ENCODE data around the gene MSLN.

DNA sequence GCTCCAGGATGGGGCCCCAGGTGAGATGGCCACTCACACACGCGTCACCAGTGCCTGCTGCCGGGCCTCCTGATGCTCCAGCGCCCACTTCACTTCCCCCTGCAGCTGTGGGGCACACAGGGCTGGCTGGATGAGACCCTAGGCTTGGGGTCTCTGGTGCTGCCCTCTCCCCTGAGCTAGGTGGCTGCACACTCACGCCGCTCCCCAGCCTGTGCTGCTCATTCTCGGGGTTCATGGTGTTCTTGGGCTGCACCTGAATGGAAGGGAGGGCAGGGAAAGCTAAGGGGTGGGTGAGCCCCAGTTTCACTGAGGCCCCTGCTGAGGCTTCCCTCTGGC, 35.5 kb upstream of the MSLN start:
- TF ChIP-seq, protein P1, sequence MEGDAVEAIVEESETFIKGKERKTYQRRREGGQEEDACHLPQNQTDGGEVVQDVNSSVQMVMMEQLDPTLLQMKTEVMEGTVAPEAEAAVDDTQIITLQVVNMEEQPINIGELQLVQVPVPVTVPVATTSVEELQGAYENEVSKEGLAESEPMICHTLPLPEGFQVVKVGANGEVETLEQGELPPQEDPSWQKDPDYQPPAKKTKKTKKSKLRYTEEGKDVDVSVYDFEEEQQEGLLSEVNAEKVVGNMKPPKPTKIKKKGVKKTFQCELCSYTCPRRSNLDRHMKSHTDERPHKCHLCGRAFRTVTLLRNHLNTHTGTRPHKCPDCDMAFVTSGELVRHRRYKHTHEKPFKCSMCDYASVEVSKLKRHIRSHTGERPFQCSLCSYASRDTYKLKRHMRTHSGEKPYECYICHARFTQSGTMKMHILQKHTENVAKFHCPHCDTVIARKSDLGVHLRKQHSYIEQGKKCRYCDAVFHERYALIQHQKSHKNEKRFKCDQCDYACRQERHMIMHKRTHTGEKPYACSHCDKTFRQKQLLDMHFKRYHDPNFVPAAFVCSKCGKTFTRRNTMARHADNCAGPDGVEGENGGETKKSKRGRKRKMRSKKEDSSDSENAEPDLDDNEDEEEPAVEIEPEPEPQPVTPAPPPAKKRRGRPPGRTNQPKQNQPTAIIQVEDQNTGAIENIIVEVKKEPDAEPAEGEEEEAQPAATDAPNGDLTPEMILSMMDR (IDR thresholded peaks at IDR 0.05; ENCODE audit: low read depth, low read length): no peak
- TF ChIP-seq POLR2A (IDR thresholded peaks at IDR 0.05; ENCODE audit: extremely low read depth, insufficient read length): no peak
- TF ChIP-seq, protein P2, sequence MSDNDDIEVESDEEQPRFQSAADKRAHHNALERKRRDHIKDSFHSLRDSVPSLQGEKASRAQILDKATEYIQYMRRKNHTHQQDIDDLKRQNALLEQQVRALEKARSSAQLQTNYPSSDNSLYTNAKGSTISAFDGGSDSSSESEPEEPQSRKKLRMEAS (IDR thresholded peaks at IDR 0.05; ENCODE audit: low read depth, low read length): no peak

Measured in NB4 (cell line).